Measurements from ENCODE around the gene GPX4. TPM values are rescaled to one million over a fixed set of nuclear protein-coding genes. Genes with fewer than 3 reads are reported as not detected.

GPX4 gene
- total and polyA plus RNA-seq, 5 donors, result 300 to 713 (median 371) TPM

DNA sequence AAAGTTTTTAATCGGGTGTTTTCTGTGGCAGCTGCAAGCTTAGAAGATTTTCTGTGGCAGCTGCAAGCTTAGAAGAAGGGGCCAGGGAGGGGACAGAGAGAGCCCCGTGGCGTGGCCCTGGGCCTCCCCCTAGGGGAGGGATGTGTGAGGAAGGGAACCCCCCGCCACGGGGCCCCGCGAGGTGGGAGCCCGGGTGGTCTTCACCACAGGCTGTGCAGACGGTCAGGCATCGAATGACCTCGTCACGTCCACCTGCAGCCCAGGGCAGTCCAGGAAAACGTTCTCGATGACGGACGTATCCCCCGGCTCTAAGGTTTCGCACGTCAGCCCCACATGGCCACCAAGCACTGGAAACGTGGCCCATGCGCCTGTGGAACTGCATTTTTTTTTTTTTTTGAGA lies 17.2 kb upstream of the GPX4 start:
- intact Hi-C loops (cut with DNase I), result no loop called here
- DNase-seq, result peak in 1 of 3 donors; percentile 41
- Histone ChIP-seq H3K27me3 (ENCODE audit: control insufficient read depth, insufficient read depth) (no peaks in the 10 kb centered on the region), H3K27ac (ENCODE audit: low read length) (no peak overlapping the region), H3K4me3 (ENCODE audit: low read length) (no peak overlapping the region), H3K4me1 (ENCODE audit: control insufficient read depth, insufficient read depth, low read length) (no peaks in the 10 kb centered on the region), H3K9me3 (ENCODE audit: control insufficient read depth, low read length) (no peaks in the 10 kb centered on the region)
- WGBS, result 74% methylated on average over 21 of the region's 21 CpGs
- ATAC-seq, result no peak

DNA sequence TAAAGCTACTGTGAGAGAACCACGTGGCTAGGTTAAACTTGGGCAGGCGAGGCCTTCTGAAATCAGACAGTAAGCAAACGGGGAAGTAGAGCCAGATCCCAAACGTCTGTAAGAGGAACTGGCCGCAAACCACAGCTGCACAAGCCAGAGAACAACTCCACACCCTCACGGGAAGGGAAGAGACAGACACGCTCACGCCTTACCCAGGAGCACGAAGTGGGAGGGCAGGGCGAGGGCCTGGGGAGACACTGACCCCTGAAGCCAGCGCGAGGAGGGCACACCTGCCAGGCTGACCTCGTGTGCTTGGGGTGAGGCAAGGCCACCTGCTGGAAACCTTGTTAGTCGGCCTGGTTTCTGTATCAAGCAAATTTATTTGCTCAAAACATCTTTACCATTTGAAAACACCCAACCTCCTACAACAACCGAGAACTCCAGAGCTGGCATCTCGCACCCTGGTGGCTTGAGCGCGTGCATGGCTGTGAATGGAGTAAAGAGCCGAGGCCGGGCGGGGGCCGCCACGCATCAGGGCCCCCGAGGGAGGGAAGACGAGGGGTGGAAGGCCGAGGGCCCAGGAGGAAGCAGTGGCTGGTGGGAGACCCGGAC lies 15.9 kb upstream of the GPX4 start:
- intact Hi-C loops (cut with DNase I), result no loop called here
- no peak overlapping the region for H3K27ac ChIP-seq (ENCODE audit: low read length)
- no peaks in the 10 kb centered on the region for H3K9me3 ChIP-seq (ENCODE audit: control insufficient read depth, low read length)
- H3K4me1 ChIP-seq (ENCODE audit: control insufficient read depth, insufficient read depth, low read length), result no peaks in the 10 kb centered on the region
- H3K27me3 ChIP-seq (ENCODE audit: control insufficient read depth, insufficient read depth), result no peaks in the 10 kb centered on the region
- peak; percentile 38 to 43 for ATAC-seq
- WGBS, result 62% methylated on average over 27 of the region's 27 CpGs
- peak; percentile 58 to 83 (median 78) for DNase-seq
- no peak overlapping the region for H3K4me3 ChIP-seq (ENCODE audit: low read length)

DNA sequence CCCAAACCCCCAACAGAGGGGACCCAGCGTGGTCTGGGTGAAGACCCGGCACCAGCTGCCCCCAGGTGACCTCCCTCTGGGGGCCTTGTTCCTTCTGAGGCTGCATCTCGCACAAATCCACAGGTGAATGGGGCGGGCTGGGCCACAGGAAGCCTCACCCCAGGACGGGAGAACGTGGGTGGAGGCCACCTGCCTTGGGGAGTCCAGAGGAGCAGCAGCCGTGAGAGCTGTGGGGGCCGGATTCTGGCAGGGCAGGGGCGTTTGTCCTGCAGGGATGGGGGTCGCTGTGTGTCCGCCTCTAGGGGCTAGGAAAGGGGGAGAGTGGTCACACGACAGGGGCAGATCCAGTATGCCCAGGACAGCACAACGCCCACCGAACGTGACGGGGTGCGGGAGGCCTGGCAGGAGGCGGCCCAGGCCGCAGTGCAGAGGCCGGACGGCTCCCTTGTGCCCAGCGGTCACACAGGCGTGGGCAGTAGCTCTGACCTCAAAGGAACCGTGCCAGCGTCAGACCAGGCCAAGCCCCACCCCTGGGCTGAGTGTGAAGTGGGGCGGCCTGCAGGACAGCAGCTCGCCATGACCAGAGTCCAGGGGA lies 15.3 kb upstream of the GPX4 start:
- intact Hi-C loops (cut with DNase I), result no loop called here
- H3K4me1 ChIP-seq (ENCODE audit: control insufficient read depth, insufficient read depth, low read length), result no peaks in the 10 kb centered on the region
- no peaks in the 10 kb centered on the region for H3K27me3 ChIP-seq (ENCODE audit: control insufficient read depth, insufficient read depth)
- 86% methylated on average over 27 of the region's 27 CpGs for WGBS
- DNase-seq, result peak in 2 of 3 donors; percentile 75 to 76
- ATAC-seq, result peak; percentile 10 to 30
- no peaks in the 10 kb centered on the region for H3K9me3 ChIP-seq (ENCODE audit: control insufficient read depth, low read length)
- no peak overlapping the region for H3K27ac ChIP-seq (ENCODE audit: low read length)
- no peak overlapping the region for H3K4me3 ChIP-seq (ENCODE audit: low read length)

DNA sequence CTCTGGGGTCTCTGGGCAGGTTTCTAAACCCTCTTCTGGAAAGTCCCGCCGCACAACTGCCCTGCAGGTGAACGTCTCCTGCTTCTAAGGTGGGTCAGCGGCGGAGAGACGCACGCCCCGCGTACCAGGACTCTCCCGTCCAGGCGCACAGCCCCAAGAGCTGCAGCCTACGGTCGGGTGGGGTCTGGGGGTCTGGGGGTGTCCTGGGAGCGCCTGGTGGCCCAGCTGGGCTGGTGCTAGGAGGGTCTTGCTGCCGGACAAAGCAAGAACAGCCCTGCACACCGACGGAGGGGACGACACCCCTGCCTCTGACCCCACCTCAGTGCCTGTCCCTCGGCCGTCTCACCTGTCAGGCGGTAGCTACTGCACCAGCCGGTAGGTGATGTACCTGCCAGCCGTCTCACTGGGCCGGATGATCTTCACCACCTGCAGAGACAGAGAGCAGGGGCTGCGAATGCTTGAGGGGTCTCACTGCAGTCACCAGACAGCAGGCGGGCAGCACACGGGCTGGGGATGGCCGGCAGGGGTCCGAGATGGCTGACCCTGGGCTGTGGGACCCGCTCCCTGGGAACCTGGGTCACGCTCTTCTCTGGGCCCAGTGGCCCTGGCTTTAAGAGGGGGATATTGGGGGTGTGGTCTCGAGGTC lies 14.5 kb upstream of the GPX4 start:
- Histone ChIP-seq H3K4me3 (ENCODE audit: low read length) (no peak overlapping the region), H3K27ac (ENCODE audit: low read length) (no peak overlapping the region), H3K9me3 (ENCODE audit: control insufficient read depth, low read length) (no peaks in the 10 kb centered on the region), H3K27me3 (ENCODE audit: control insufficient read depth, insufficient read depth) (no peaks in the 10 kb centered on the region), H3K4me1 (ENCODE audit: control insufficient read depth, insufficient read depth, low read length) (peaks cover 4% of the 10 kb centered on the region)
- peak in 2 of 3 donors; percentile 53 to 68 for DNase-seq
- intact Hi-C loops (cut with DNase I), result no loop called here
- ATAC-seq, result no peak
- WGBS, result 93% methylated on average over 32 of the region's 32 CpGs

DNA sequence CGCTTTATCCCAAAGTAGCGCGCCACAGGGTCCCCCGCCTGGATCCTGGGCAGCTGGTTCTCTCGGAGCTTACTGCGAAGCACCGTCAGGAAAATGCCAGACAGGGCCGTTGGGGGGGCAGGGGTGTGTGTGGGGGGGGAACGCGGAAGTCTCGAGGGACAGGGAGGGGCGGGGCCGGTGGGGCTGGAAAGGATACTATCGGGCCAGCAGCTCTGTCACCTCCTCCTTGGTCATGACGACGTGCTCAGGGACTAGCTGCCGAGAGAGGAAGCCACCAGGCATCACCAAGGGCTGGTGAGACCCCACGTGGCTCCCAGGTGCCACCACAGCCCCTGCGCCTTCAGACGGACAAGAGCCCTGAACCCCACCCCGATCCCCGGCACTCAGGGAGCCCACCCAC lies 13.9 kb upstream of the GPX4 start:
- Histone ChIP-seq H3K4me3 (ENCODE audit: low read length) (no peak overlapping the region), H3K27ac (ENCODE audit: low read length) (no peak overlapping the region), H3K4me1 (ENCODE audit: control insufficient read depth, insufficient read depth, low read length) (peaks cover 4% of the 10 kb centered on the region), H3K9me3 (ENCODE audit: control insufficient read depth, low read length) (no peaks in the 10 kb centered on the region), H3K27me3 (ENCODE audit: control insufficient read depth, insufficient read depth) (no peaks in the 10 kb centered on the region)
- WGBS, result 75% methylated on average over 22 of the region's 22 CpGs
- DNase-seq (peak in 1 of 3 donors; percentile 55), ATAC-seq (no peak)
- intact Hi-C loops (cut with DNase I), result loop anchor here in 1 of 4 donors (10.0 kb wide), 1 partner anchor 45 kb away; the partner anchor contains the start of gene ABCA7

DNA sequence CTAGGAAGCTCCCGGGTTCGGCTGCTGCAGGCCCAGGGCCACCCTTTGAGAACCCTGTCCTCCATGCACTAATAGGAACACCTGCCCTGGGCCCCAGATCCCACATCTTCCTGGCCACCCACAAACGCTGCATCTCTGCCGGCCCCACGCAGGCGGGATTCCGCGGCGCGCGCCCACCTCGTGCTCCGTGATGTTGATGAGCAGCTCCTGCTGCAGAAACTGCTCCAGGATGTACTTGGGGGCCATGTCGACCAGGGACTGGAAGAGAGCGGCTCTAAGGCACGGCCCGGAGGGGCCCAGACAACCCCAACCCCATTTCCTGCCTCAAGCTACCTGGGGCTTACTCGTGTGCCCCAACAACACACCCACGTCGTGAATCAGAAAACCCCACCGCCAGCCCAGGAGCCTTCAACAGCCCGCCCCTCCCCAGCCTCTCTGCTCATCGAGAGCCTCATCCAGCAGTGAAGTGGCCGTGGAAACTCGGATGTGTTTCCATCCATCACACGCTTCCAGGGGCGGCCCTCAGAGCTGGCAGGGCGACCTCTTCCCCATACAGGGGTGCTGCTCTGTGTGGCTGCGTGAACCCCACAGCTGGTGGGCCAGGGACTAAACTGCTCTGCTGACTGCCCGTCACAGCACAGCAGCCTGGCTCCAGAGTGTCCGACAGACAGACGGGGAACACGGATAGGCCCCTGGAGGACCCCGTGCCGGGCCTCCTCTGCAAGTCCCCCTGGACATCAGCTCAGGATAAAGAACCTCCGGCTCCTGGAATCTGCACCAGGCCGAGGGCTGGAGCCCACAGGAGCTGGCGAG lies 12.9 kb upstream of the GPX4 start:
- no peak for DNase-seq
- 91% methylated on average over 38 of the region's 38 CpGs for WGBS
- ATAC-seq, result no peak
- Histone ChIP-seq H3K27ac (ENCODE audit: low read length) (no peak overlapping the region), H3K4me1 (ENCODE audit: control insufficient read depth, insufficient read depth, low read length) (peaks cover 4% of the 10 kb centered on the region), H3K9me3 (ENCODE audit: control insufficient read depth, low read length) (no peaks in the 10 kb centered on the region), H3K27me3 (ENCODE audit: control insufficient read depth, insufficient read depth) (no peaks in the 10 kb centered on the region), H3K4me3 (ENCODE audit: low read length) (no peak overlapping the region)
- intact Hi-C loops (cut with DNase I), result loop anchor here in 1 of 4 donors (10.0 kb wide), 1 partner anchor 46 kb away; the partner anchor contains the start of gene ABCA7

DNA sequence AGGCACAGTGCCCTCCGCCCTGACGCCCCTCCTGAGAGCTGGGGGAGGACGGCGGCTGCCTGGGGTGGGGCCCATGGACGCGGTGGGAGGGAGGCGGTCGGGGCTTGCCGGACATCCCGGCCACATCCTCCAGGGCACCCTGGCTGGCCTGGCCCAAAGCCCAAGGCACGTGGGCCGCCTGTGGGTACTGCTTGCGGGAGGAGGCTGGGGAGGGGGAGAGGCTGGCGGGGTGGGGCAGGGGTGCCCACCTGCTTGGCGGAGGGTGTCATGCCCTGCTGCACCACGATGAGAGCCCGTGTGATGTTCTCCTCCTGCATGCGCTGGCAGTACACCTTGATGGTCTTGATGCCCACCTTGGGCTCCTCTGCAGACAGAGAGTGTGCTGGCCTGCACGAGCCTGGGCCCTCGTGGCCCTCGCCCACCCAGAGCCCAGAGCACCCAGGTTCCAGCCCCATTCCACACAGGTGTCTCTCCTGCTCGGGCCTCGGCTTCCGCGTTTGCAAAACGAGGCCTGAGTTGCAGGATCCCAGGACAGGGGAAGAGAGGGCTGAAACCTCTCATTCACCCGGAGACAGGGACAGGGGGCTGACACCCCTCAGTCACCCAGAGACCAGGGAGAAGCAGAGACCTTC lies 12.1 kb upstream of the GPX4 start:
- Histone ChIP-seq H3K9me3 (ENCODE audit: control insufficient read depth, low read length) (no peaks in the 10 kb centered on the region), H3K27ac (ENCODE audit: low read length) (no peak overlapping the region), H3K27me3 (ENCODE audit: control insufficient read depth, insufficient read depth) (no peaks in the 10 kb centered on the region), H3K4me1 (ENCODE audit: control insufficient read depth, insufficient read depth, low read length) (peaks cover 4% of the 10 kb centered on the region), H3K4me3 (ENCODE audit: low read length) (no peak overlapping the region)
- peak in 1 of 3 donors; percentile 63 for DNase-seq
- intact Hi-C loops (cut with DNase I), result loop anchor here in 1 of 4 donors (10.0 kb wide), 1 partner anchor 47 kb away; the partner anchor contains the start of gene ABCA7
- no peak for ATAC-seq
- 87% methylated on average over 27 of the region's 27 CpGs for WGBS

DNA sequence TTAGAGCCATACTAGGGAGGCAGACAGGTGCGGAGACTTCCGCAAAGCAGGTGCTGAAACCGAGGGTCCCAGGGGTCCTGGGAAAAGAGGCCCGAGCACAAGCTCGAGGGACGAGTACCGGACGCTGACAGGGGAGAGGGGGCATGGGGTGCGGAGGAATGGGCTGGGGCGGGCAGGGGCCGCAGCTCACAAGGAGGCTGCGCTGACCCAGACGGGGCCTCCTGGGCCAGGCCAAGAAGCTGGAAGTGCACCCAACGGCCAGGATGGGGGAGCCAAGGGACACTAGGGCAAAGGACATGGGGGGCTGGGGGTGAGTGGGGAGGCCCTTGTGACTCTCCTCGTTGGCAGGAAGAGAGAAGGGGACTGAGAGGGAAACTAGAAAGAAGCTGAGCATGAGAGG lies 10.5 kb upstream of the GPX4 start:
- intact Hi-C loops (cut with DNase I), result loop anchor here in 1 of 4 donors (10.0 kb wide), 1 partner anchor 49 kb away; the partner anchor contains the start of gene ABCA7
- Histone ChIP-seq H3K4me1 (ENCODE audit: control insufficient read depth, insufficient read depth, low read length) (peaks cover 7% of the 10 kb centered on the region), H3K27me3 (ENCODE audit: control insufficient read depth, insufficient read depth) (no peaks in the 10 kb centered on the region), H3K4me3 (ENCODE audit: low read length) (no peak overlapping the region), H3K9me3 (ENCODE audit: control insufficient read depth, low read length) (no peaks in the 10 kb centered on the region), H3K27ac (ENCODE audit: low read length) (no peak overlapping the region)
- WGBS, result 85% methylated on average over 15 of the region's 15 CpGs
- no peak for ATAC-seq
- peak in 1 of 3 donors; percentile 48 for DNase-seq

DNA sequence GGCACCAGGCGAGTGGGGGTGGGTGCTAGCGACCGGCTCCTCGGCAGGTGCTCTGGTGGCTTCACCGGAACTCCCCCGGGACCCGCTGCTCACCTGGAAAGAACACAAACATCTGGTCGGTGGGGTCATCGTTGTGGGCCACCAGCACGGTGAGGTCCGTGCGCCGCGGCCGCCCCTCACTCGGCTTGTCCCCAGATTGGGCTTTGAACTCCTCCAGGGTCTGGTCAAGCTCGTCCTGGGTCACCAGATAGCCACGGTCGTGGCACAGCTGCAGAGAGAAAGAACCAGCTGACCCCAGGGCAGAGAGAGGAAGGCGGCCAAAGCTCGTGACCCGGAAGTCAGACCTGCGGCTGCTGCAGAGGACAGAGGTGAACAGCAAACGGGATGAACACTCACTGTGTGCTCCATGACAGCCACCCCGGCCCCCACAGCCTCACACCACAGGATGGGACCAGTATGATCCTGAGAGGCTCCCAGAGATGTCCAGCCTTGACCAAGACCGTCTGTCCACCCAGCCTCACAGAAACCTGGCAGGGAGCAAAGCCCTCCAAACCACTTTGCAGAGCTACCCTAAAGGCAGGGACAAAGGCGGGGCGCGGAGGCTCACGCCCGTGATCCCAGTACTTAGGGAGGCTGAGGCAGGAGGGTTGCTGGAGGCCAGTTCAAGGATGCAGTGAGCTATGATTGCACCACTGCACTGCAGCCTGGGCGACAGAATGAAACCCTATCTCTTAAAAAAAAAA lies 9.8 kb upstream of the GPX4 start:
- peaks cover 11% of the 10 kb centered on the region for H3K4me1 ChIP-seq (ENCODE audit: control insufficient read depth, insufficient read depth, low read length)
- 62% methylated on average over 32 of the region's 32 CpGs for WGBS
- ATAC-seq (no peak), DNase-seq (peak in 2 of 3 donors; percentile 17 to 63)
- H3K9me3 ChIP-seq (ENCODE audit: control insufficient read depth, low read length), result no peaks in the 10 kb centered on the region
- no peaks in the 10 kb centered on the region for H3K27me3 ChIP-seq (ENCODE audit: control insufficient read depth, insufficient read depth)
- H3K27ac ChIP-seq (ENCODE audit: low read length), result no peak overlapping the region
- intact Hi-C loops (cut with DNase I), result loop anchor here in 1 of 4 donors (10.0 kb wide), 1 partner anchor 49 kb away; the partner anchor contains the start of gene ABCA7
- peak overlapping the region; percentile 70 for H3K4me3 ChIP-seq (ENCODE audit: low read length)

DNA sequence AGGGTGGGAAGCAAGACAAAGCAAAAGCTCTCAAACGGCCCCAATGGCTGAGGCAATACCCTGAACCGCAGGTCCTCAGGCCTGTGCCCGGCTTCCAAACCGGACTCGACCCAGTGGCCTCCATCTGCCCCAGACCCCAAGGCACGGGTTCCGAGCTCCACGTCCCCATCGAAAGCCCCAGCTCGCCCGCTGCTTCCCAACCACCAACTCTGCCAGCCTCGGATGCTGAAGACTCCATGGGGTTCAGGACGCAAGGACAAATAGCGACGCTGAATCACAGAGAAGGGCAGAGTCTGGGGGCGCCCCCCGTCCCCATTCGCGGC lies 9.2 kb upstream of the GPX4 start:
- H3K27ac ChIP-seq (ENCODE audit: low read length), result no peak overlapping the region
- peak overlapping the region; percentile 70 for H3K4me3 ChIP-seq (ENCODE audit: low read length)
- no peaks in the 10 kb centered on the region for H3K9me3 ChIP-seq (ENCODE audit: control insufficient read depth, low read length)
- no peaks in the 10 kb centered on the region for H3K27me3 ChIP-seq (ENCODE audit: control insufficient read depth, insufficient read depth)
- intact Hi-C loops (cut with DNase I), result loop anchor here in 1 of 4 donors (10.0 kb wide), 1 partner anchor 50 kb away; the partner anchor contains the start of gene ABCA7
- ATAC-seq (no peak), DNase-seq (no peak)
- H3K4me1 ChIP-seq (ENCODE audit: control insufficient read depth, insufficient read depth, low read length), result peaks cover 14% of the 10 kb centered on the region
- WGBS, result 1% methylated on average over 19 of the region's 19 CpGs

Measured in right cardiac atrium (tissue), 5 donors.